HG03045 (cell line): ENCODE measurements around the gene MSLN.

Experiments
- ATAC-seq: cut with Tn5 transposase; IDR thresholded peaks from one replicate; pipeline ENCODE4 v1.9.1; 2021; ENCODE audit warnings: mild to moderate bottlenecking, moderate library complexity; ENCODE audit not compliant: unreplicated experiment

MSLN gene

GRCh38 chr16:801584-802363 is 41.2 kb downstream of the MSLN start:
- no peak for ATAC-seq

GRCh38 chr16:802461-802860 is 41.9 kb downstream of the MSLN start:
- no peak for ATAC-seq

- no peak for ATAC-seq
Observed at GRCh38 chr16:802914-803753, 42.6 kb downstream of the MSLN start.

- no peak for ATAC-seq
Observed at GRCh38 chr16:803754-804080, 43.2 kb downstream of the MSLN start.

GRCh38 chr16:804193-805048 is 43.9 kb downstream of the MSLN start:
- no peak for ATAC-seq

- no peak for ATAC-seq
Observed at GRCh38 chr16:805474-805873, 44.9 kb downstream of the MSLN start.

GRCh38 chr16:807347-808084 is 47.0 kb downstream of the MSLN start:
- peak; percentile 90 for ATAC-seq

GRCh38 chr16:808085-808386 is 47.5 kb downstream of the MSLN start:
- ATAC-seq = no peak

GRCh38 chr16:813204-813915 is 52.8 kb downstream of the MSLN start:
- ATAC-seq = no peak

- ATAC-seq = no peak
Observed at GRCh38 chr16:813916-814412, 53.4 kb downstream of the MSLN start.

GRCh38 chr16:814974-815373 is 54.4 kb downstream of the MSLN start:
- ATAC-seq = no peak

GRCh38 chr16:815861-816260 is 55.3 kb downstream of the MSLN start:
- ATAC-seq = no peak

- ATAC-seq = no peak
Observed at GRCh38 chr16:817001-817906, 56.7 kb downstream of the MSLN start.

- no peak for ATAC-seq
Observed at GRCh38 chr16:818132-818531, 57.6 kb downstream of the MSLN start.
